H1 (cell line): ENCODE results near the gene MSI1. TPM values are rescaled to one million over a fixed set of nuclear protein-coding genes. Genes with fewer than 3 reads are reported as not detected.

Source experiments
- BACH1 ChIP-seq: IDR thresholded peaks from 2 replicates; pipeline ENCODE4 v1.6.1; 2012; ENCODE audit warnings: low read length, improper control_type of control experiment
- EP300 ChIP-seq, 2 experiments: IDR thresholded peaks; 1 replicate in 1 of 2; 2 replicates in 1 of 2; pipeline ENCODE4 v1.6.1; 2011 to 2012; ENCODE audit warnings: low read depth in 2 of 2, low read length in 2 of 2, mild to moderate bottlenecking in 2 of 2, borderline replicate concordance in 1 of 2, inconsistent platforms in 1 of 2, moderate library complexity in 1 of 2
- KDM5A ChIP-seq: fragments of 200-600 bp; IDR thresholded peaks from 2 replicates; pipeline ENCODE4 v1.7.1; 2012; ENCODE audit warnings: mild to moderate bottlenecking, low read length, inconsistent platforms, mixed read lengths
- POLR2AphosphoS5 ChIP-seq: IDR thresholded peaks from 2 replicates; pipeline ENCODE4 v1.6.1; 2011; ENCODE audit warnings: low read depth, low read length
- SIN3A ChIP-seq, 2 experiments: IDR thresholded peaks in 1 of 2; conservative IDR thresholded peaks in 1 of 2; 2 replicates each; pipeline ENCODE4 v1.6.1; 2011 to 2012; ENCODE audit warnings: low read length in 2 of 2, improper control_type of control experiment in 1 of 2, low read depth in 1 of 2, mild to moderate bottlenecking in 1 of 2
- polyA plus RNA-seq, 7 experiments: library from polyadenylated mRNA; depleted of rRNA in 3 of 7; stranded (reverse) in 5 of 7; unstranded in 2 of 7; fragments of >200 nt in 5 of 7; fragments of 200-250 nt in 2 of 7; gene quantifications; 1 replicate in 5 of 7; 2 replicates in 1 of 7; 4 replicates in 1 of 7; pipeline versions ENCODE4 v1.2.1 to v1.2.3, GENCODE V29; 2011 to 2013; ENCODE audit warnings: missing spikeins in 2 of 7, mixed read lengths in 2 of 7
- total RNA-seq: library from RNA; stranded (reverse); fragmentation: NEBNext Ultra II Directional; extraction: Animal tissue kit (Norgen Biotek cat#: 25700); gene quantifications from 2 replicates; pipeline ENCODE4 v1.2.1, GENCODE V29; 2021
- TF ChIP-seq, protein P1 (sequence below): IDR thresholded peaks from 2 replicates; pipeline ENCODE4 v1.6.1; 2011; ENCODE audit warnings: low read depth, mild to moderate bottlenecking, low read length; ENCODE audit not compliant: insufficient read depth

Gene MSI1
- total and polyA plus RNA-seq, 2 of the 8 experiments (the other 6 are each of a cell fraction or from before 2014, with no cell fraction given), result 13.5 to 51.9 TPM

DNA sequence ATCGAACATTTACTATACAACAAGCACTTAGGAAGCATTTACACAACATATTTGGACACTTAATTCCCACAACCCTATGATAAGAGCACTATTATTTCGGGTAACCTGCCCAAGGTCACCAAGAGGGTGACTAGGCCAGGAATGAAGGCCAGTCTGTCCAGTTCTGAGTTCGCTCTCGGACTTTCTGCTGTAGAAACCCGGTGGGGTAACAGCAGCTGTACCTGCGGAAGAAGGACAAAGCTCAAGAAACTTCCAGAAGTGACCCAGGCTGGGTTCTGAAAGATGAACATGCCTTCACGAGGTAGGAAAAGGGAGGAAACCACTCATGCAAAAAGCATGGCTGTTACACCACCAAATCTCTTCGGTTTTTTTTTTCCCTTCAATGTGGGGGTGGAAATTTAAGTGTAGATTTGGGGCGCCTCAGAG, 52.2 kb downstream of the MSI1 start (continued):
- no peak for TF ChIP-seq BACH1
- TF ChIP-seq, protein P1, sequence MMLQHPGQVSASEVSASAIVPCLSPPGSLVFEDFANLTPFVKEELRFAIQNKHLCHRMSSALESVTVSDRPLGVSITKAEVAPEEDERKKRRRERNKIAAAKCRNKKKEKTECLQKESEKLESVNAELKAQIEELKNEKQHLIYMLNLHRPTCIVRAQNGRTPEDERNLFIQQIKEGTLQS, result no peak
- no peak for TF ChIP-seq POLR2AphosphoS5
- TF ChIP-seq SIN3A (conservative IDR thresholded peaks at IDR 0.05 in 1 of 2, IDR thresholded peaks at IDR 0.05 in 1 of 2; ENCODE audit: low read depth in 1 of 2, low read length in 2 of 2), result no peak
- no peak for TF ChIP-seq KDM5A
- TF ChIP-seq EP300 (IDR thresholded peaks at IDR 0.05; ENCODE audit: borderline replicate concordance in 1 of 2, low read depth in 2 of 2, low read length in 2 of 2), result no peak
